Breast epithelium (tissue), 3 donors: Measurements from ENCODE around the gene RAB22A.

ENCODE experiments used
- CTCF ChIP-seq, 3 donors: fragments of 450-650 bp; IDR thresholded peaks; one replicate each; pipeline ENCODE4 v1.5.1; 2016 to 2017; ENCODE audit warnings: antibody characterized with exemption in 3 of 3, mild to moderate bottlenecking in 3 of 3, moderate library complexity in 3 of 3
- POLR2A ChIP-seq: fragments of 450-650 bp; IDR thresholded peaks from one replicate; pipeline ENCODE4 v1.6.1; 2016; ENCODE audit warnings: antibody characterized with exemption, mild to moderate bottlenecking, moderate library complexity
- POLR2AphosphoS5 ChIP-seq, 3 donors: sonication (generic); formaldehyde crosslinking; IDR thresholded peaks; one replicate each; pipeline ENCODE4 v1.6.1; 2017; ENCODE audit warnings: antibody characterized with exemption in 3 of 3

DNA sequence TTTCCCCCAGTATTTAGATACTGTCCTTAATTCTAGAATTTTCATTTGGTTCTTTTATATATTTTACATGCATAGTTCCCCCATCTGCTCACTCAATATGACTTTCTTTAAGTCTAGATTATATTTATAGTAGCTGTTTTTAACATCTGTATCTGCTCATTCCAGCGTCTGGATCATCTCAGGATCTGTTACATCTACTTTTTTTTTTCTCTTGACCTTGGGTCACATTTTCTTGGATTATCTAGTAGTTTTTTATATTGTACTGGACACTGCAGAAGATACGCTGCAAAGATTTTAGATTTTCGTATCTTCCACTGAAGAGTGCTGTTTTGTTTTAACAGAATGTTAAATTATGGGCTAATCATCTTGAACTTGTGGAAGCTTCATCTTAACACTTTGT, 20.7 kb downstream of the RAB22A start:
- TF ChIP-seq POLR2A = no peak
- no peak for TF ChIP-seq CTCF (IDR thresholded peaks at IDR 0.05)
- no peak for TF ChIP-seq POLR2AphosphoS5 (IDR thresholded peaks at IDR 0.05)
